DOHH2 (cell line): ENCODE measurements around the gene SORL1-AS1.
A peak's percentile ranks its signal among the peaks of the same experiment; 100 is the strongest.

Experiments
- H3F3A ChIP-seq: fragments of 200-600 bp; sonication (generic), shearing (Covaris generic); 2 replicates; pipeline ENCODE4 v1.6.0; 2016; ENCODE audit warnings: antibody characterized with exemption, mild to moderate bottlenecking; ENCODE audit not compliant: control insufficient read depth, insufficient read depth
- H3K27ac ChIP-seq: fragments of 200-600 bp; sonication (generic); 2 replicates; pipeline ENCODE4 v1.5.1; 2014; ENCODE audit warnings: low read depth, mild to moderate bottlenecking, low read length, moderate library complexity
- H3K27me3 ChIP-seq: fragments of 200-600 bp; sonication (generic); 2 replicates; pipeline ENCODE4 v1.6.1; 2014; ENCODE audit warnings: mild to moderate bottlenecking, low read length, mixed read lengths; ENCODE audit not compliant: control insufficient read depth
- H3K36me3 ChIP-seq: fragments of 200-600 bp; sonication (generic); 2 replicates; pipeline ENCODE4 v1.6.1; 2014; ENCODE audit warnings: mild to moderate bottlenecking, low read length, moderate library complexity, mixed read lengths; ENCODE audit not compliant: control insufficient read depth
- H3K4me1 ChIP-seq: fragments of 200-600 bp; sonication (generic); 2 replicates; pipeline ENCODE4 v1.6.1; 2014; ENCODE audit warnings: mild to moderate bottlenecking, low read length, mixed read lengths; ENCODE audit not compliant: control insufficient read depth
- H3K4me2 ChIP-seq: fragments of 200-600 bp; sonication (generic); 2 replicates; pipeline ENCODE4 v1.6.0; 2014; ENCODE audit warnings: mild to moderate bottlenecking, low read length, moderate library complexity
- H3K4me3 ChIP-seq: fragments of 200-600 bp; sonication (generic); 2 replicates; pipeline ENCODE4 v1.5.1; 2014; ENCODE audit warnings: mild to moderate bottlenecking, low read length, mixed read lengths
- H3K79me2 ChIP-seq: fragments of 200-600 bp; sonication (generic); 2 replicates; pipeline ENCODE4 v1.6.1; 2014; ENCODE audit warnings: mild to moderate bottlenecking, low read length, mixed read lengths; ENCODE audit not compliant: control insufficient read depth
- H3K9me2 ChIP-seq: fragments of 200-600 bp; sonication (generic); replicated peaks from 2 replicates; pipeline ENCODE4 v1.6.1; 2014; ENCODE audit warnings: mild to moderate bottlenecking, low read length, mixed read lengths; ENCODE audit not compliant: control insufficient read depth
- H3K9me3 ChIP-seq: fragments of 200-600 bp; sonication (generic); 2 replicates; pipeline ENCODE4 v1.6.1; 2014; ENCODE audit warnings: antibody characterized with exemption, low read length, mixed read lengths; ENCODE audit not compliant: control insufficient read depth, insufficient read depth
- H4K20me1 ChIP-seq: fragments of 200-600 bp; sonication (generic); 2 replicates; pipeline ENCODE4 v1.6.0; 2014; ENCODE audit warnings: low read depth, mild to moderate bottlenecking, antibody characterized with exemption, low read length, moderate library complexity; ENCODE audit not compliant: control insufficient read depth, insufficient read depth
- EZH2phosphoT487 ChIP-seq: fragments of 200-600 bp; sonication (generic); IDR thresholded peaks from 2 replicates; pipeline ENCODE4 v1.6.1; 2017; ENCODE audit warnings: borderline replicate concordance, mild to moderate bottlenecking, antibody characterized with exemption, low read length, moderate library complexity, mixed read lengths
- TF ChIP-seq, protein P1 (sequence below): fragments of 200-600 bp; sonication (generic); IDR thresholded peaks from one replicate; pipeline ENCODE4 v1.5.1; 2014; ENCODE audit warnings: antibody characterized with exemption, mild to moderate bottlenecking, low read depth, low read length; ENCODE audit not compliant: poor library complexity, severe bottlenecking

Gene SORL1-AS1

DNA sequence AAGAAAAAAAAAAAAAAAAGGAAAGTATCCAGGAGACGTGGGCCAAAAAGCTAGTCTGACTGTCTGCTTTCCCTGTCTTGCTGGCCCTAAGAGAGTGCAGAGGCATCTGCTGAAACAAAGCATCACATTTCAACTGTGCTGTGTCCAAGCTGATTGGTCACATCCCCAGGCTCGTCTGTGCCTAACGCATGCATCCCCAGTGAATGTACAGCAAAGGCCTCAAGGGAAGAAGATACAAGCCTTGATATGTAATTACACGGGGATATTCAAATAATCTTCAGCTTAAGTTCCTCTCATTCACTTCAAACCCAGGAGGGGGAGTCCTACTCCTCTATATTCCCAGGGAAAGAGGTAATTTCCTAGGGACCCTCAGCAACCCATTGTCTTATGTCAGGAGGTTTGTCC is 6.0 kb downstream of the SORL1-AS1 start:
- Histone ChIP-seq H3K9me3 (no peaks in the 10 kb centered on the region), H3K9me2 (no peaks in the 10 kb centered on the region), H4K20me1 (no peaks in the 10 kb centered on the region), H3K36me3 (peaks cover 49% of the 10 kb centered on the region), H3K4me1 (peaks cover 90% of the 10 kb centered on the region), H3K4me3 (peak overlapping the region; percentile 95), H3K79me2 (peaks cover 18% of the 10 kb centered on the region), H3K27me3 (no peaks in the 10 kb centered on the region), H3K4me2 (peak overlapping the region; percentile 84), H3F3A (peaks cover 60% of the 10 kb centered on the region), H3K27ac (peak overlapping the region; percentile 97)
- TF ChIP-seq EZH2phosphoT487: no peak
- TF ChIP-seq, protein P1, sequence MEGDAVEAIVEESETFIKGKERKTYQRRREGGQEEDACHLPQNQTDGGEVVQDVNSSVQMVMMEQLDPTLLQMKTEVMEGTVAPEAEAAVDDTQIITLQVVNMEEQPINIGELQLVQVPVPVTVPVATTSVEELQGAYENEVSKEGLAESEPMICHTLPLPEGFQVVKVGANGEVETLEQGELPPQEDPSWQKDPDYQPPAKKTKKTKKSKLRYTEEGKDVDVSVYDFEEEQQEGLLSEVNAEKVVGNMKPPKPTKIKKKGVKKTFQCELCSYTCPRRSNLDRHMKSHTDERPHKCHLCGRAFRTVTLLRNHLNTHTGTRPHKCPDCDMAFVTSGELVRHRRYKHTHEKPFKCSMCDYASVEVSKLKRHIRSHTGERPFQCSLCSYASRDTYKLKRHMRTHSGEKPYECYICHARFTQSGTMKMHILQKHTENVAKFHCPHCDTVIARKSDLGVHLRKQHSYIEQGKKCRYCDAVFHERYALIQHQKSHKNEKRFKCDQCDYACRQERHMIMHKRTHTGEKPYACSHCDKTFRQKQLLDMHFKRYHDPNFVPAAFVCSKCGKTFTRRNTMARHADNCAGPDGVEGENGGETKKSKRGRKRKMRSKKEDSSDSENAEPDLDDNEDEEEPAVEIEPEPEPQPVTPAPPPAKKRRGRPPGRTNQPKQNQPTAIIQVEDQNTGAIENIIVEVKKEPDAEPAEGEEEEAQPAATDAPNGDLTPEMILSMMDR: peak; percentile 49

DNA sequence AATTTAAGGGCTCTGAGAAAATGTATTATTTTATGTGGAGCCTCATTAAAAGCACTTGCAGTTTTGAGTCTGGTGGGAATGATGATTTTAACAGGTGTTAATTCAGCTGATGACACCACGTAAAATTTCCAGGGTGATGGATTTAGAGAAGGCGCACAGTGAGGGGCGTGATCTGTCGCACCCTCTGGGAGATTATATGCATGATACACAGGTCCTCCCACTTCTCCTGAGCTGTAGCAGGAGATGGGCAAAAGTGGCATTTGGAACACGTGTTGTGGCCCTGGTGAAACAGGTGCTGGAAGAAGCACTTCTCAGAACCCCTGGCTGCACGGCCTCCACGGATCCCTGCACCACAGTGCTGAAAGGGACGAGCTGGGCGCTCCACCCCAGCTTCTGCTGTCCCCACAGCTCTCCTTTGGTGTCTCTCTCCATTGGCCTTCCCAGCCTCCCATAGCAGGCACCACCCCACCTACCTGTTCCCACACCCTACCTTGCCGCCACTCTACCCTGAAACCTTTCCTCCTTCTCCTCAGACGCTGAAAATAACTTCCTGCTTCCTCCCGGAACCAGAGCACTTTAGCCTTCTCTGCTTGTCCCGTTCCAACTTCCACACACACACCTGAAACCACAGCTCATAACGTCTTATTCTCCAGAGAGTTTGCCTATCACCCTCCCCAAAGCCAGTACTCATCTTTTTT is 7.5 kb downstream of the SORL1-AS1 start:
- Histone ChIP-seq H3K79me2 (peaks cover 4% of the 10 kb centered on the region), H4K20me1 (no peaks in the 10 kb centered on the region), H3K4me1 (peaks cover 75% of the 10 kb centered on the region), H3K36me3 (peaks cover 46% of the 10 kb centered on the region), H3K4me3 (peak overlapping the region; percentile 95), H3K9me2 (no peaks in the 10 kb centered on the region), H3F3A (peaks cover 60% of the 10 kb centered on the region), H3K4me2 (peak overlapping the region; percentile 84), H3K27me3 (no peaks in the 10 kb centered on the region), H3K9me3 (no peaks in the 10 kb centered on the region), H3K27ac (peak overlapping the region; percentile 97)
- TF ChIP-seq, protein P1: no peak
- no peak for TF ChIP-seq EZH2phosphoT487

DNA sequence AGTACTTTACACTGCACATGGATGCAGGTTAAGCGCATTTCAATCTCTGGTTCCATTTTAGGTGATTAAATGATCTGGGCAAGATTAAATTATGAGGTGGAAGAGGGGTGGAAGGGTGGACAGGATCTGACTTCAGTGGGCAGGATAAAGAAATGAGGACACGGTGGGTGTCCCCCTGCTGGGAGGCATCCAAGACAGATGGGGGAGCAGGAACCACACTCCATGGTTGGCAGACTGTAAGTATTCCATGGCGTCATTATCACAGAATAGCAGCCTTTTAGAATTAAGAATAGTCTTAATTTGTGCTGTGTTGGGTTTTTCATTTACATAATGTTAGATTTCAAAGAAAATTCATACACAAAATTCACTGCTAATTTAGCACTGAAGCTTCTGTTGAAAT is 8.2 kb downstream of the SORL1-AS1 start:
- H3K4me1 ChIP-seq: peaks cover 68% of the 10 kb centered on the region
- H3K27ac ChIP-seq: peak overlapping the region; percentile 97
- no peaks in the 10 kb centered on the region for H3K9me3 ChIP-seq
- H4K20me1 ChIP-seq: no peaks in the 10 kb centered on the region
- peak overlapping the region; percentile 95 for H3K4me3 ChIP-seq
- H3K36me3 ChIP-seq: peaks cover 41% of the 10 kb centered on the region
- TF ChIP-seq, protein P1: peak; percentile 5
- no peak for TF ChIP-seq EZH2phosphoT487
- peak overlapping the region; percentile 84 for H3K4me2 ChIP-seq
- no peaks in the 10 kb centered on the region; the same call in 1 of the 2 replicates for H3K79me2 ChIP-seq
- no peaks in the 10 kb centered on the region for H3K27me3 ChIP-seq
- H3K9me2 ChIP-seq: no peaks in the 10 kb centered on the region
- H3F3A ChIP-seq: peaks cover 53% of the 10 kb centered on the region
